Middle frontal gyrus (tissue), 1 donor: ENCODE data around the gene ZNF674.
"Not testable (repeated sequence)": the region's sequence is repeated elsewhere in the genome, so short reads cannot be mapped to it uniquely, and the experiment has no call there.

ENCODE experiments used
- DNase-seq: peaks from one replicate; pipeline ENCODE4 v3.0.0-alpha.2; 2015; ENCODE audit warnings: low spot score; ENCODE audit errors: extremely low spot score

The ZNF674 gene

DNA sequence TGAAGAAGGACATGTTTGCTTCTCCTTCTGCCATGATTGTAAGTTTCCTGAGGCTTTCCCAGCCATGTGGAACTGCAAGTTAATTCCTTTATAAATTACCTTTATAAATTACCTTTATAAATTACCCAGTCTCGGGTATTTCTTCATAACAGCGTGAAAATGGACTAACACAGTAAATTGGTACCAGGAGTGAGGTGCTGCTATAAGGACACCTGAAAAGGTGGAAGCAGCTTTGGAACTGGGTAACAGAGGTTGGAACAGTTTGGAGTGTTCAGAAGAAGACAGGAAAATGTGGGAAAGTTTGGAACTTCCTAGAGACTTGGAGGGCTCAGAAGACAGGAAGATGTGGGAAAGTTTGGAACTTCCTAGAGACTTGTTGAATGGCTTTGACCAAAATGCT lies 66.6 kb downstream of the ZNF674 start:
- not testable (repeated sequence) for DNase-seq

GRCh38 chrX:46477435-46477834 lies 67.8 kb downstream of the ZNF674 start:
- DNase-seq = no peak

DNA sequence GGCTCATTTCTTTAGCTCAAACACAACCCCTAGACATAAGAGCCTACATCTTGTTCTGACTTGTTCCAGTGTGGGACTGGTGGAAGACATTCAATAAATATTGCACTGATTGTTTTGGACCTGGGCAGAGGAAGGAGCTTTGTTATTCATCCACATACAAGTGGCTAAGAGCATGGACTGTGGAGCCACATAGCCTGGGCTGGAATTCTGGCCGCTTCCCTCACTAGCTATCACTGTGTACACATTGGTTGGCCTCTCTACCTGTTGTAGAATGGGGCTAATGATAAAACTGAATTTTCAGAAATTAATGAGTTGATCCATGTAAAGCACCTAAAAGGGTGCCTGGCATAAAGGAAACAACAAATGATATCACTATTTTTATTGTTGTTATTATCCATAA lies 80.0 kb downstream of the ZNF674 start:
- no peak for DNase-seq

GRCh38 chrX:46463682-46464081 lies 81.5 kb downstream of the ZNF674 start:
- no peak for DNase-seq

GRCh38 chrX:46461660-46462191 lies 83.5 kb downstream of the ZNF674 start:
- DNase-seq = no peak

DNA sequence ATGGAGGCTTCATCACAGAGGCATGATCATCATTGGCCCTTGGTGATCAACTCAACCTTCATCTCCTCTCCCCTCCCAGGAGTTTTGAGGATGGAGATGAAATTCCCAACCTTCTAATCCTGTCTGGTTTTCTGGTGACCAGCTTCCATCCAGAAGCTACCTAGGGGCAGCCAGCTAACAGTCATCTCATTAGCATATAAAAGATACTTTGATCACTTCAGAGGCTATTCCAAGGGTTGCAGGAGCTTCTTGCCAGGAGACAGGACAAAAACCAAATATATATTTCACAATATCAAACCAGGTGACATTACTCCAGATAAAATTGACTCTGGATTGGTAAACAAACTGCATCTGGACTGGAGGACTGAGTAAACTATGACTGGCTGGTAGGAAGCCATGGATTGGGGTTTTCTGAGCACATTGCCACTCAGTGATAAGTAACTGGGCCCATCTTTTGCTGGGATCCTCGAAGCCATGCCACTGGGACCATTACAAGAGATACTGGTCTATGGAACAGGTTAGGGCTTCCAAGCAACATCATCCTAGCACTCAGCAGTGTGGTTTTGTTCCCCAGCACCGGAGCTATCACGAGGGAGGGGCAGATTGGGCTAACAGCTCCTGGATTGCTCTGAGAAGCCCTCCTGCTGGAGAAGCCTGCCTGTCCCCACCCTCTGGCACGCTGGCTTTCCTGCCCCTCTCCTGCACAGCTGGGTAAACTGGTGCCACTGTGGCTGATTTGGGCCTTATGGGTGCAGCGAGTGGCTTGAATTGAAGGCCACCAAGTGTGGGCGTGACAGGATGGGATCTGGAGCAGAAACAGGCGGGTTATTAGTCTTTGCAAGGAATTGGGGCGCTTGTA lies 84.2 kb downstream of the ZNF674 start:
- DNase-seq = not testable (repeated sequence)

- DNase-seq = no peak
These were observed 85.6 kb downstream of the ZNF674 start for GRCh38 chrX:46459603-46460002.

- DNase-seq = no peak
These were observed 88.9 kb downstream of the ZNF674 start for GRCh38 chrX:46456125-46456922.
